Adipocyte (in vitro differentiated cells): ENCODE results near the gene RBM47.

ENCODE experiments used
- DNase-seq: peaks from one replicate; pipeline ENCODE4 v3.0.0-alpha.2; 2015; ENCODE audit warnings: low read depth
- H3K27me3 ChIP-seq: replicated peaks from 2 replicates; pipeline ENCODE4 v1.7.0; 2013; ENCODE audit warnings: mild to moderate bottlenecking, low read length, moderate library complexity; ENCODE audit not compliant: control insufficient read depth, insufficient read depth
- H3K36me3 ChIP-seq: 2 replicates; pipeline ENCODE4 v1.7.0; 2013; ENCODE audit warnings: low read length, mild to moderate bottlenecking, moderate library complexity; ENCODE audit not compliant: control insufficient read depth, insufficient read depth, severe bottlenecking
- H3K4me1 ChIP-seq: 2 replicates; pipeline ENCODE4 v1.7.0; 2013; ENCODE audit warnings: mild to moderate bottlenecking, low read length, moderate library complexity; ENCODE audit not compliant: control insufficient read depth, insufficient read depth
- H3K4me3 ChIP-seq: 2 replicates; pipeline ENCODE4 v1.7.0; 2013; ENCODE audit warnings: mild to moderate bottlenecking, low read length, moderate library complexity
- H3K9ac ChIP-seq: 2 replicates; pipeline ENCODE4 v1.7.0; 2013; ENCODE audit warnings: mild to moderate bottlenecking, low read length, moderate library complexity
- H3K9me3 ChIP-seq: 2 replicates; pipeline ENCODE4 v1.7.0; 2013; ENCODE audit warnings: mild to moderate bottlenecking, low read length, moderate library complexity; ENCODE audit not compliant: control insufficient read depth

RBM47 gene

DNA sequence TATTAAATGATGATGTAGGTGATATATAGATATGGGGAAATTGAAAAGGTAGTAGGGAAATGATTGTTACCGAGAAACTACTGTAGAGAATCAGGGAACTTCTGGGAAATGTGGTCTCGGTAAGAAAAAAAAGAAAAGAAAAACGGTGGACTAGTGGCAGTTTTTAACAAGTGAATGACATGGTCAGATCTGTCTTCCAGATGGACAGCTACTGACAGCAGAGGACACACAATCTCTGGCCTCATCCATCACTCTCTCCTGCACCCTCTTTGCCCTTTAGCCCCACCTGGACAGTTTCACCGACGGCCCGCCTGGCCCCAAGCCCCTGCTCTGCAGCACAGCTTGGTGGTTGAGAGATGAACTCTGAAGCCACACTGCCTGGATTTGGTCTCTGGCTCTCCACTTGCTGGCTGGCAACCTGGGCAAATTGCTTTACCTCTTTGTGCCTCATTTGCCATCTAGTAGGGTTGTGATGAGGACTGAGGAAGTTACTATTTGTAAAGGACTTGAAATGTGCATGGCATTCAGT is 23.4 kb downstream of the RBM47 start:
- Histone ChIP-seq H3K9me3 (no peaks in the 10 kb centered on the region), H3K36me3 (no peaks in the 10 kb centered on the region), H3K27me3 (no peaks in the 10 kb centered on the region), H3K9ac (no peak overlapping the region), H3K4me1 (no peaks in the 10 kb centered on the region), H3K4me3 (no peak overlapping the region)
- no peak for DNase-seq

DNA sequence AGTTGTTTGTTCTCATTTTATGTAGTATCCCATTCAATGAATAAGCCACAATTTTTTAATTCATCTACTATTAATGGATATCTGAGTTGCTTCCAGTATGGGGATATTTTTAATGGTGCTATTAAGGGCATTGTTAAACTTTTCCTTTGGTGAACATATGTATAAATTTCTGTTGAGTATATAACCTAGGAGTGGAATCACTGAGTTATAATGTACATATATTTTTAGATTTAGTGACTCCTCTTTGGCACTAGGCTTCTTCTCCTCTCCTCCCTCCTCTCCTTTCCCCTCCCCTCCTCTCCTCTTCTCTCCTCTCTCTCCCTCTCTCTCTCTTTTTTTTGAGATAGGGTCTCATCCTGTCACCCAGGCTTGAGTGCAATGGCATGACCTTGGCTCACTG is 26.4 kb downstream of the RBM47 start:
- Histone ChIP-seq H3K4me1 (no peaks in the 10 kb centered on the region), H3K36me3 (no peaks in the 10 kb centered on the region), H3K9ac (no peak overlapping the region), H3K4me3 (no peak overlapping the region), H3K9me3 (no peaks in the 10 kb centered on the region), H3K27me3 (no peaks in the 10 kb centered on the region)
- no peak for DNase-seq

DNA sequence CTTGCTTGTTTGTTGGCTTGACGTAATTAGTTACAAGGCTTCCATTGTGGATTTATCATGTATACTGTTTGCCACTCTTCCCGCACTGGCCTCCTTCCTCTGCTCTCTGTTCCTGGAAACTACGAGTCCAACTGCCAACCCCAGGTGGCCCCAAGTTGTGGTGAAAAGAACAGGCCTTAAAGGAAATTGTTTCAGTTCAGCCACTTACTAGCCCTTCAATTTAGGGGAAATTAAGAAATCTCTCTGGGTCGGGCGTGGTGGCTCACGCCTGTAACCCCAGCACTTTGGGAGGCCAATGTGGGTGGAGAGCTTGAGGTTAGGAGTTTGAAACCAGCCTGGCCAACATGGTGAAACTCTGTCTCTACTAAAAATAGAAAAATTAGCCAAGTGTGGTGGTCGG is 28.0 kb downstream of the RBM47 start:
- H3K4me3 ChIP-seq: no peak overlapping the region

DNA sequence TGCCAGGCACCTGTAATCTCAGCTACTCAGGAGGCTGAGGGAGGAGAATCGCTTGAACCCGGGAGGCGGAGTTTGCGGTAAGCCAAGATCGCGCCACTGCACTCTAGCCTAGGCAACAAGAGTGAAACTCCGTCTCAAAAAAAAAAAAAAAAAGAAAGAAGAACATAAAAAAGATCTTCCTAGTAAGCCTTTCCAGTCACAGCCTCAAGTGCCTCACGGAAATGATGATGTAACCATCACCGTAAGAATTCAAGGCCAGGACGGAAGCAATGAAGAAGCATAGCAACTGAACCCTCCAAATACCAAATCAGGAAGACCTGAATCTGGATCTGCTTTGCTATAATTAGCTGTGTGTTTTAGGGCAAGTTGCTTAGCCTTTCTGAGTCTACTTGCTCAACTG is 28.8 kb downstream of the RBM47 start:
- no peak for DNase-seq
- Histone ChIP-seq H3K9ac (no peak overlapping the region), H3K4me1 (no peaks in the 10 kb centered on the region), H3K27me3 (no peaks in the 10 kb centered on the region), H3K9me3 (no peaks in the 10 kb centered on the region), H3K4me3 (no peak overlapping the region), H3K36me3 (no peaks in the 10 kb centered on the region)

More for the DNA sequence above, 28.0 kb downstream of the RBM47 start:
- DNase-seq: no peak
- Histone ChIP-seq H3K4me1 (no peaks in the 10 kb centered on the region), H3K27me3 (no peaks in the 10 kb centered on the region), H3K9ac (no peak overlapping the region), H3K36me3 (no peaks in the 10 kb centered on the region), H3K9me3 (no peaks in the 10 kb centered on the region)

DNA sequence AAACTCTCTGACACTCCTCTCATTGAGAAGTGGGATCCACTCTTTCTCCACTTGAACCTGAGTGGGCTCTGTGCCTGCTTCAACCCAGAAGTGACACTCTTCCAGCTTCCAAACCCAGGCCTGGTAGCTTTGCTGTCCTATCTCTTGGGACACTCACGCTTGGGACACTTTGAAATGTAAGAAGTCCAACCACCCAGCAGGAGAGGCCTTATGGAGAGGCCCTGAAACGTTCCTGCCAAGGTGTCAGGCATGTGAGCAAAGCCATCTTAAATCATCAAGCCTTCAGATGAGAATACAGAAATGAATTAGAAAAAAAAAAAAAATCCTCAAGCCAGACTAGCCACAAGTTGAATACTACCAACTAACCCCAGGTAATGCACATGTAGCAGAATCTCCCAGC is 30.2 kb downstream of the RBM47 start:
- H3K4me1 ChIP-seq: peaks cover 8% of the 10 kb centered on the region
- H3K9ac ChIP-seq: no peak overlapping the region
- no peaks in the 10 kb centered on the region for H3K36me3 ChIP-seq
- no peaks in the 10 kb centered on the region for H3K9me3 ChIP-seq
- no peak overlapping the region for H3K4me3 ChIP-seq
- DNase-seq: no peak
- H3K27me3 ChIP-seq: no peaks in the 10 kb centered on the region

DNA sequence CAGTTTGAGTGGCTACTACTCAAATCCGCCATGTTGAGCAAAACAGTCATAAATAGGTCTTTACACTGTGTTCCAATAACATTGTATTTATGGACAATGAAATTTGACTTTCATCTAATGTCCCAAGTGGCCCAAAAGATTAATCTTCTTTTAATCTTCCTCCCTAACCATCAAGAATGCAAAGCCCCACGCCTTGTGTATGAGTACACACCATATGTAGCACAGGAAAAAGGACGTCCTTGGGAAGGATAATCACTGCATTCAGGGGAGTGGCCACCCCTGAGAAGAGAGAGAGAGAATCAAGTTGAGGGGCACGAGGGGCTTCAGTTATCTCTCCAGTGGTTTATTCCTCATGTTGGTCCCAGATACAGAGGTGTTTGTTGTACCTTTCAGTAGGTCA is 33.1 kb downstream of the RBM47 start:
- H3K4me3 ChIP-seq: no peak overlapping the region
- no peaks in the 10 kb centered on the region for H3K27me3 ChIP-seq
- DNase-seq: no peak
- H3K9ac ChIP-seq: no peak overlapping the region
- H3K4me1 ChIP-seq: peaks cover 11% of the 10 kb centered on the region
- no peaks in the 10 kb centered on the region for H3K36me3 ChIP-seq
- H3K9me3 ChIP-seq: no peaks in the 10 kb centered on the region

DNA sequence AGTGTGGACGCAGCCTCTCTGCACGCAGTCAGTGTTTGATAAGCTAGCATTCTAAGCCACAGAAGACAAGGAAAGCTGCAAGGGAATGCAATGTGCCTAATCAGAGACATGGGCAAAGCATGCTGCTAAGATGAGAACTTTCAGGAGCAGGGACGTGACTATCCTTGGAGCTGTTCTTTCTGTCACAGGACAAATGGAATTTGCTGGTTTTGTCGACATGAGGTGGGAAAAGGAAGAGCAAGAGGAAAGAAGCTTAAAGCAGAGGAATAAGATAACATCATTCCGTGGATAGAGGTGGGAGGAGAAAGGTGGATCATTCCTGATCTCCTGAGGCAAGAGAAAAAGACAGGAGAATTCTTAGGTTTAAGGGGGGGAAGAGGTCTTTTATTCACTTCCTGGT is 33.7 kb downstream of the RBM47 start:
- Histone ChIP-seq H3K9me3 (no peaks in the 10 kb centered on the region), H3K36me3 (no peaks in the 10 kb centered on the region), H3K4me1 (peaks cover 11% of the 10 kb centered on the region), H3K4me3 (no peak overlapping the region), H3K9ac (no peak overlapping the region), H3K27me3 (no peaks in the 10 kb centered on the region)
- no peak for DNase-seq

DNA sequence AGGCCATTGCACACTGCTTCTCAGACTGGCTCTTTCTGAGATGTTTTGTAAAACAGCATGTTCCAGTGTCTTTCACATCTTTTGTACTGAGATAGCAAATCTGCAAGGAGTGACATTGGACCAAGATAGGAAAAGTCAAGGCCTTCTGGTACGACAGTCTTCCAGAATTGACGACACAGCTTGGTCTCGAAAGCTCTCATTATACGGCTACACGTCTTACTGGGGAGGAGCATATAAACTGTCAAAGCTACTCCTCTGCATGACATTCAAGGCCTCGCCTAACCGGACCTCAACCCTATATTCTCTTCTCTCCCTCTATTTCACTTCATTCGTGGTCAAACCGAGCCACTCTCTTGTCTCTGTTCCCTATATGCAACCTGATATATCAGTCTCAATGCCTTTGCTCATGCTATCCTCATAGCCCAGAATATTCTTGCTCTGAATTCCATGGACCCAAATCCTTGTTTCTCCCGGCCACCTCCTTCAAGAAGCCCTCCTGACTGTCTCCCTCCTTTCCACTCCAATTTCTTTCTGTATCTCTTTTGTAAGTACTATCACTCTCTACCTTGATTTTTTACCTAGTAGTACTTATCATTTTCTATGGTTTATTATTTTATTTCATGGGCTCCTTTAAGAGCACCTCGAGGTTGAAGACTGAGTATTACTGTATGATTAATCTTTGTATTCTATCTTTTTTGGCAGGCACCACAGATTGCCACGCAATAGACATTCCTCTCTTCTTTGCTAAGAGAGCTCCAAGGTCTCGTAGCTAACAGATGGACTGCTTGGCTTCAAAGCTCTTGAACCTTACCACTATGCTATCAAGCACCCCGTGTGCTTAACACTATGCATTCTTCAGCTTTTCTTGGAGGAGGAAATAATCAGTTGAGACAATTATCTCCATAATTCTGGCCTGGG is 35.1 kb downstream of the RBM47 start:
- no peak overlapping the region for H3K9ac ChIP-seq
- H3K9me3 ChIP-seq: no peaks in the 10 kb centered on the region
- no peak overlapping the region for H3K4me3 ChIP-seq
- H3K4me1 ChIP-seq: peaks cover 11% of the 10 kb centered on the region
- H3K27me3 ChIP-seq: no peaks in the 10 kb centered on the region
- no peaks in the 10 kb centered on the region for H3K36me3 ChIP-seq
- peak; percentile 82 for DNase-seq

DNA sequence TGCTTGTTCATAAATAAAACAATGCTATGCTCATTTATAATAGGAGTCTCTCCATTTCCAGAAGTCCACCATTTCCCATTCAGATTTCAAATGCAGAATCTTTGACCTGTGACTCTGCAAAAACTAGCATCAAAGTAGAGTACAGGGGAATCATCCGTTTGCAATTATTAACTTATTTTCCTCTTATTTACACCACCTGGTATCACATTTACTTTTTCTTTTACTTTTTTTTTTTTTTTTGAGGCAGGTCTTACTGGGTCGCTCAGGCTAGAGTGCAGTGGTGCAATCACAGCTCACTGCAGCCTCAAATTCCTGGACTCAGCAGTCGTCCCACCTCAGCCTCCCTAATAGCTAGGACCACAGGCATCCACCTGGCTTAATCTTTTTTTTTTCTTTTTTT is 37.6 kb downstream of the RBM47 start:
- Histone ChIP-seq H3K4me1 (peaks cover 26% of the 10 kb centered on the region), H3K4me3 (no peak overlapping the region), H3K36me3 (no peaks in the 10 kb centered on the region), H3K27me3 (no peaks in the 10 kb centered on the region), H3K9me3 (no peaks in the 10 kb centered on the region), H3K9ac (no peak overlapping the region)
- no peak for DNase-seq

DNA sequence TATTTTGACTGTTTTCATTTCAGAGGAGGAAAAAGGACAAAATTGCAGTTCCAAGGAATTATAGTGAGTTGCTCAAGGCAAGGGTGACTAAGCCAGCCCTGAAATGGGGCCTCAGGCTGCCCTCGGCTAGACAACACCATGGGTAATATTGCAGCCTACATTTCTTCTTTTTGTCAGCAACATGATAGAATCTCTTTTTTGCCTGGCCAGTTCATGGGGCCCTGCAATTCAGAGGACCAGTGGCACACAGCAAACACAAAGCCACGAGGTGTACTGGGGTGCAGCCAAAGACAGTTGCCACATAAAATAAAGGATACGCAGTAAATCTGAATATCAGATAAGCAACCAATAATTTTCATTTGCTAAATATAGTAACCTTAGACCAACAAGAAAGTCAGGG is 41.8 kb downstream of the RBM47 start:
- H3K36me3 ChIP-seq: no peaks in the 10 kb centered on the region
- peak; percentile 94 for DNase-seq
- peaks cover 29% of the 10 kb centered on the region for H3K4me1 ChIP-seq
- no peaks in the 10 kb centered on the region for H3K9me3 ChIP-seq
- H3K9ac ChIP-seq: peak overlapping the region; percentile 34
- peak overlapping the region; percentile 44 for H3K4me3 ChIP-seq
- no peaks in the 10 kb centered on the region for H3K27me3 ChIP-seq

DNA sequence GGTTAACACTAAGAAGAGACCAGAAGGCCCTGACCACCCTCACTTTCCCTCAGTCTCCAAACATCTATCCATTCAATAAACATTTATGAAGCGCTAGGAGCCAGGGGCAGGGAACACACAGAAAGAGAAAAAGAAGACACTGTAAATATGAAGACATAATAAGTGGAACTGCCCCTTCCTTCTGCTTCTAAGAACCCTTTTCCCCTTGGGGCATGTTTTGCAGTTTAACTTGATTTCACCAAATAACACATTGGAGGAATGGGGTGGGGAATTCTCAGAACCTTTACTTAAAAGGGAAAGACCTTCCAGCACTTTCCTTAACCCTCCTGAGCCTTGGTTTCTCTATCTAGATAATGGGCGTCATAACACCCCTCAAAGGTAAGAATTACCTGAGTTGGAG is 42.3 kb downstream of the RBM47 start:
- DNase-seq: peak; percentile 50
- H3K4me1 ChIP-seq: peaks cover 29% of the 10 kb centered on the region
- H3K36me3 ChIP-seq: no peaks in the 10 kb centered on the region
- no peaks in the 10 kb centered on the region for H3K27me3 ChIP-seq
- H3K9me3 ChIP-seq: no peaks in the 10 kb centered on the region
- peak overlapping the region; percentile 34 for H3K9ac ChIP-seq
- peak overlapping the region; percentile 44 for H3K4me3 ChIP-seq
